Measurements from ENCODE around the gene EPB41. TPM values are rescaled to one million over a fixed set of nuclear protein-coding genes. Genes with fewer than 3 reads are reported as not detected.

The EPB41 gene
- total and polyA plus RNA-seq, 9 of the 15 experiments (the other 6 are each of a cell fraction or from before 2014, with no cell fraction given) = 3.7 to 213 (median 141) TPM

DNA sequence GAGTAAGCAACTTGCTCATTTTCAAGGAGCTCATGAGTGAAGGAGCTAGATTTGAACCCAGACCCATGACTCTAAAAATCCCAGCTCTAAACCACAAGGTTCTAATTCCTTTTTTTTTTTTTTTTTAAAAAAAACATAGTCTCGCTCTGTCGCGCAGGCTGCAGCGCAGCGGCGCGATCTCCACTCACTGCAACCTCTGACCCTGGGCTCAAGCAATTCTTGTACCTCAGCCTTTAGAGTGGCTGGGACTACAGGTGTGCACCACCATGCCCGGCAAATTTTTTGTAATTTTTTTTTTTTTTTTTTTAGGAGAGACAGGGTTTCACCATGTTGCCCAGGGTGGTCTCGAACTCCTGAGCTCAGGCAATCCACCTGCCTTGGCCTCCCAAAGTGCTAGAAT is 253.5 kb downstream of the EPB41 start:
- in situ Hi-C loops (cut with MboI) (no loop called here), intact Hi-C loops (cut with micrococcal nuclease) (no loop called here)
- ATAC-seq (no peak), FAIRE-seq (no peak), DNase-seq (ENCODE audit: extremely low read depth in 1 of 4, low spot score in 3 of 4) (no peak)
- H3K4me2 ChIP-seq (ENCODE audit: insufficient read depth, low read length) = no peak overlapping the region
- peaks cover 99% of the 10 kb centered on the region for H3K79me2 ChIP-seq (ENCODE audit: control insufficient read depth, insufficient read depth, low read length)
- no peak overlapping the region for H3K4me3 ChIP-seq
- no peak overlapping the region for H2AFZ ChIP-seq (ENCODE audit: low read depth, low read length)
- ChIA-PET CTCF (ENCODE audit: low intra/inter-chr PET ratio) (no interaction called here), POLR2A (interaction anchor here (1.0 to 14.0 kb wide), 4 partner anchors 11 to 34 kb away, joined by 4 to 129 read pairs (median 29); partner anchors contain the start of gene SRSF4)
- H3K9me1 ChIP-seq (ENCODE audit: control insufficient read depth, insufficient read depth, low read length) = no peaks in the 10 kb centered on the region
- no TSS peak for BruUV-seq (replicated peaks)
- peaks cover 42% of the 10 kb centered on the region for H4K20me1 ChIP-seq (replicated peaks; ENCODE audit: control insufficient read depth, insufficient read depth, low read length)
- peaks cover 100% of the 10 kb centered on the region for H3K36me3 ChIP-seq (ENCODE audit: control insufficient read depth, insufficient read depth, low read length)
- H3K4me1 ChIP-seq (replicated peaks in 1 of 2; ENCODE audit: control insufficient read depth in 2 of 2, insufficient read depth in 2 of 2, low read length in 2 of 2) = peaks cover 3% of the 10 kb centered on the region in 2 experiments; a peak in 3 of 5 replicates
- no peaks in the 10 kb centered on the region for H3K27me3 ChIP-seq (ENCODE audit: control insufficient read depth in 2 of 2, insufficient read depth in 2 of 2, low read length in 2 of 2)
- TF ChIP-seq RBM34 (IDR thresholded peaks at IDR 0.05; ENCODE audit: borderline replicate concordance, insufficient read depth, low read length) = no peak
- TF ChIP-seq ZBTB33 (CRISPR knock-in tag; IDR thresholded peaks at IDR 0.05) = peak; percentile 51; the same call in 1 of the 2 replicates
- TF ChIP-seq GTF2E2 (tag; IDR thresholded peaks at IDR 0.05) = no peak
- no peak for TF ChIP-seq PHF8 (IDR thresholded peaks at IDR 0.05; ENCODE audit: borderline replicate concordance, low read length)
- H3K9me3 ChIP-seq (replicated peaks; ENCODE audit: control insufficient read depth, insufficient read depth, low read depth, low read length) = no peaks in the 10 kb centered on the region
- H3K9ac ChIP-seq (ENCODE audit: insufficient read depth in 1 of 2, low read depth in 2 of 2, low read length in 2 of 2) = no peak overlapping the region
- no peak overlapping the region for H3K27ac ChIP-seq (ENCODE audit: extremely low read depth, low read depth, low read length)
- WGBS (ENCODE audit: insufficient coverage, low coverage, missing lambda C conversion rate) = 95% methylated on average over 9 of the region's 9 CpGs

Small RNA genes within 50 kb of the gene (small RNA-seq; reads per million reads assigned to genes)
- gene RF00017 = not detected
- not detected for gene RF00019

Other genes starting within 250 kb of the EPB41 start
- 6.6 and 7.3 TPM in 2 replicates for gene GMEB1, start 245.8 kb upstream of the EPB41 start, total RNA-seq (2014; rRNA removed)
- gene GMEB1, start 245.8 kb upstream of the EPB41 start, total RNA-seq (2014; rRNA removed; fragmentation: Illumina TruSeq; extraction: Trizol) = 11.1 TPM in 2 replicates
- gene GMEB1, start 245.8 kb upstream of the EPB41 start, total RNA-seq (2015; rRNA removed; fragmentation: Illumina TruSeq; extraction: Trizol) = 7.9 and 8.4 TPM in 2 replicates
- 15.1 and 17.4 TPM in 2 replicates for gene GMEB1, start 245.8 kb upstream of the EPB41 start, total RNA-seq (2021)
- gene GMEB1, start 245.8 kb upstream of the EPB41 start, polyA plus RNA-seq (2011; rRNA removed) = 7.3 and 7.7 TPM in 2 replicates
- 14.6 and 17.5 TPM in 2 replicates for gene GMEB1, start 245.8 kb upstream of the EPB41 start, polyA plus RNA-seq (2014; fragmentation: Illumina TruSeq; extraction: Trizol)
- 1 to 10 TPM; 8.5 TPM for gene GMEB1, start 245.8 kb upstream of the EPB41 start, polyA plus RNA-seq (2014; fragmentation: Nextera tagmentation; extraction: Ambion mirVana)
- 8.2 and 9.1 TPM in 2 replicates for gene GMEB1, start 245.8 kb upstream of the EPB41 start, polyA plus RNA-seq (2014; rRNA removed)
- 48.2 and 76.6 TPM in 2 replicates for gene YTHDF2, start 177.6 kb upstream of the EPB41 start, total RNA-seq (2014; rRNA removed)
- gene YTHDF2, start 177.6 kb upstream of the EPB41 start, total RNA-seq (2014; rRNA removed; fragmentation: Illumina TruSeq; extraction: Trizol) = 88.3 and 101 TPM in 2 replicates
- gene YTHDF2, start 177.6 kb upstream of the EPB41 start, total RNA-seq (2015; rRNA removed; fragmentation: Illumina TruSeq; extraction: Trizol) = 78.5 and 83.3 TPM in 2 replicates
- 111 and 114 TPM in 2 replicates for gene YTHDF2, start 177.6 kb upstream of the EPB41 start, total RNA-seq (2021)
- 82.5 and 89.9 TPM in 2 replicates for gene YTHDF2, start 177.6 kb upstream of the EPB41 start, polyA plus RNA-seq (2011; rRNA removed)
- gene YTHDF2, start 177.6 kb upstream of the EPB41 start, polyA plus RNA-seq (2014; fragmentation: Illumina TruSeq; extraction: Trizol) = 91.5 and 97.8 TPM in 2 replicates
- 10 to 100 TPM; 41.0 to 47.2 TPM for gene YTHDF2, start 177.6 kb upstream of the EPB41 start, polyA plus RNA-seq (2014; fragmentation: Nextera tagmentation; extraction: Ambion mirVana)
- gene YTHDF2, start 177.6 kb upstream of the EPB41 start, polyA plus RNA-seq (2014; rRNA removed) = 53.4 and 58.7 TPM in 2 replicates
- gene OPRD1, start 102.4 kb upstream of the EPB41 start, total RNA-seq (2014; rRNA removed) = not detected in 2 replicates
- gene OPRD1, start 102.4 kb upstream of the EPB41 start, total RNA-seq (2014; rRNA removed; fragmentation: Illumina TruSeq; extraction: Trizol) = under 0.01 TPM in 1 of 2 replicates, not detected in the other
- gene OPRD1, start 102.4 kb upstream of the EPB41 start, total RNA-seq (2015; rRNA removed; fragmentation: Illumina TruSeq; extraction: Trizol) = not detected in 2 replicates
- 0.02 TPM in 1 of 2 replicates, not detected in the other for gene OPRD1, start 102.4 kb upstream of the EPB41 start, total RNA-seq (2021)
- gene OPRD1, start 102.4 kb upstream of the EPB41 start, polyA plus RNA-seq (2011; rRNA removed) = not detected in 2 replicates
- gene OPRD1, start 102.4 kb upstream of the EPB41 start, polyA plus RNA-seq (2014; fragmentation: Illumina TruSeq; extraction: Trizol) = not detected in 2 replicates
- under 1 TPM; under 0.01 to 0.03 TPM for gene OPRD1, start 102.4 kb upstream of the EPB41 start, polyA plus RNA-seq (2014; fragmentation: Nextera tagmentation; extraction: Ambion mirVana)
- not detected in 2 replicates for gene OPRD1, start 102.4 kb upstream of the EPB41 start, polyA plus RNA-seq (2014; rRNA removed)
- not detected in 2 replicates for gene TMEM200B, start 209.3 kb downstream of the EPB41 start, total RNA-seq (2014; rRNA removed)
- 0.04 TPM in 1 of 2 replicates, not detected in the other for gene TMEM200B, start 209.3 kb downstream of the EPB41 start, total RNA-seq (2014; rRNA removed; fragmentation: Illumina TruSeq; extraction: Trizol)
- gene TMEM200B, start 209.3 kb downstream of the EPB41 start, total RNA-seq (2015; rRNA removed; fragmentation: Illumina TruSeq; extraction: Trizol) = 0.11 TPM in 1 of 2 replicates, not detected in the other
- gene TMEM200B, start 209.3 kb downstream of the EPB41 start, total RNA-seq (2021) = 0.11 and 0.13 TPM in 2 replicates
- 0.07 and 0.08 TPM in 2 replicates for gene TMEM200B, start 209.3 kb downstream of the EPB41 start, polyA plus RNA-seq (2011; rRNA removed)
- gene TMEM200B, start 209.3 kb downstream of the EPB41 start, polyA plus RNA-seq (2014; fragmentation: Illumina TruSeq; extraction: Trizol) = 0.06 and 0.10 TPM in 2 replicates
- gene TMEM200B, start 209.3 kb downstream of the EPB41 start, polyA plus RNA-seq (2014; fragmentation: Nextera tagmentation; extraction: Ambion mirVana) = under 1 TPM; 0.30 to 0.35 TPM
- 0.09 and 0.13 TPM in 2 replicates for gene TMEM200B, start 209.3 kb downstream of the EPB41 start, polyA plus RNA-seq (2014; rRNA removed)